BE2C (cell line): ENCODE data around the gene GSTM3.
"Not testable (repeated sequence)": the region's sequence is repeated elsewhere in the genome, so short reads cannot be mapped to it uniquely, and the experiment has no call there.

Experiments used
- DNase-seq: peaks from one replicate; pipeline ENCODE4 v3.0.0-alpha.2; 2020
- H3K27me3 ChIP-seq: fragments of 250-450 bp; sonication (Bioruptor Pico); 2 replicates; pipeline ENCODE4 v1.5.1; 2020; ENCODE audit warnings: mild to moderate bottlenecking
- H3K36me3 ChIP-seq: fragments of 250-450 bp; sonication (Bioruptor Pico); 2 replicates; pipeline ENCODE4 v1.5.1; 2020; ENCODE audit warnings: mild to moderate bottlenecking
- H3K4me1 ChIP-seq: fragments of 250-450 bp; sonication (Bioruptor Pico); 2 replicates; pipeline ENCODE4 v1.5.1; 2020
- H3K4me3 ChIP-seq: 2 replicates; pipeline ENCODE4 v1.5.1; 2011; ENCODE audit warnings: low read depth, low read length
- H3K9me3 ChIP-seq: fragments of 250-450 bp; sonication (Bioruptor Pico); 2 replicates; pipeline ENCODE4 v1.5.1; 2020
- CTCF ChIP-seq: IDR thresholded peaks from 2 replicates; pipeline ENCODE4 v1.5.1; 2012; ENCODE audit warnings: mild to moderate bottlenecking, low read depth, low read length

GSTM3 gene

GRCh38 chr1:109759513-109760334 is 18.9 kb upstream of the GSTM3 start:
- no peak for DNase-seq
- Histone ChIP-seq H3K4me3 (no peak overlapping the region), H3K36me3 (no peaks in the 10 kb centered on the region), H3K27me3 (no peaks in the 10 kb centered on the region), H3K4me1 (peaks cover 14% of the 10 kb centered on the region), H3K9me3 (no peaks in the 10 kb centered on the region)
- TF ChIP-seq CTCF: no peak

GRCh38 chr1:109757936-109758786 is 17.3 kb upstream of the GSTM3 start:
- H3K4me3 ChIP-seq: no peak overlapping the region
- H3K9me3 ChIP-seq: no peaks in the 10 kb centered on the region
- H3K36me3 ChIP-seq: no peaks in the 10 kb centered on the region
- H3K27me3 ChIP-seq: no peaks in the 10 kb centered on the region
- TF ChIP-seq CTCF: no peak
- peaks cover 14% of the 10 kb centered on the region for H3K4me1 ChIP-seq
- DNase-seq: no peak

- no peak overlapping the region for H3K4me3 ChIP-seq
These were observed 16.1 kb upstream of the GSTM3 start for GRCh38 chr1:109756848-109757521.

GRCh38 chr1:109756325-109756724 is 15.5 kb upstream of the GSTM3 start:
- H3K4me3 ChIP-seq, DNase-seq, H3K27me3 ChIP-seq, H3K36me3 ChIP-seq, H3K9me3 ChIP-seq, H3K4me1 ChIP-seq: not testable (repeated sequence)

More at GRCh38 chr1:109756848-109757521, 16.1 kb upstream of the GSTM3 start:
- no peaks in the 10 kb centered on the region for H3K9me3 ChIP-seq
- no peaks in the 10 kb centered on the region for H3K36me3 ChIP-seq
- peaks cover 8% of the 10 kb centered on the region for H3K4me1 ChIP-seq
- DNase-seq: no peak
- no peaks in the 10 kb centered on the region for H3K27me3 ChIP-seq
- TF ChIP-seq CTCF: no peak

- TF ChIP-seq CTCF: no peak
These were observed 13.9 kb upstream of the GSTM3 start for GRCh38 chr1:109754738-109755137.

GRCh38 chr1:109751531-109752260 is 10.9 kb upstream of the GSTM3 start:
- Histone ChIP-seq H3K4me3 (no peak overlapping the region), H3K9me3 (no peaks in the 10 kb centered on the region; the same call in 1 of the 2 replicates), H3K27me3 (no peaks in the 10 kb centered on the region; the same call in 1 of the 2 replicates), H3K36me3 (no peaks in the 10 kb centered on the region), H3K4me1 (no peaks in the 10 kb centered on the region)
- DNase-seq: no peak
- no peak for TF ChIP-seq CTCF

More at GRCh38 chr1:109754738-109755137, 13.9 kb upstream of the GSTM3 start:
- Histone ChIP-seq H3K27me3 (no peaks in the 10 kb centered on the region), H3K4me3 (no peak overlapping the region), H3K4me1 (no peaks in the 10 kb centered on the region), H3K9me3 (no peaks in the 10 kb centered on the region), H3K36me3 (no peaks in the 10 kb centered on the region)
- no peak for DNase-seq
